Tibial nerve (tissue), 3 donors: ENCODE measurements around the gene FABP2.
"Not testable (repeated sequence)": the region's sequence is repeated elsewhere in the genome, so short reads cannot be mapped to it uniquely, and the experiment has no call there.

Experiments
- POLR2A ChIP-seq, 2 donors: fragments of 450-650 bp; IDR thresholded peaks; one replicate each; pipeline ENCODE4 v1.6.1; 2017; ENCODE audit warnings: antibody characterized with exemption in 2 of 2, mild to moderate bottlenecking in 2 of 2, moderate library complexity in 2 of 2
- TF ChIP-seq, protein P1 (sequence below), 5 experiments: fragments of 200-600 bp in 3 of 5; fragments of 450-650 bp in 2 of 5; sonication (generic) in 3 of 5; IDR thresholded peaks; one replicate each; pipeline ENCODE4 v1.5.1; 2016 to 2019; ENCODE audit warnings: antibody characterized with exemption in 5 of 5, mild to moderate bottlenecking in 3 of 5, moderate library complexity in 2 of 5

DNA sequence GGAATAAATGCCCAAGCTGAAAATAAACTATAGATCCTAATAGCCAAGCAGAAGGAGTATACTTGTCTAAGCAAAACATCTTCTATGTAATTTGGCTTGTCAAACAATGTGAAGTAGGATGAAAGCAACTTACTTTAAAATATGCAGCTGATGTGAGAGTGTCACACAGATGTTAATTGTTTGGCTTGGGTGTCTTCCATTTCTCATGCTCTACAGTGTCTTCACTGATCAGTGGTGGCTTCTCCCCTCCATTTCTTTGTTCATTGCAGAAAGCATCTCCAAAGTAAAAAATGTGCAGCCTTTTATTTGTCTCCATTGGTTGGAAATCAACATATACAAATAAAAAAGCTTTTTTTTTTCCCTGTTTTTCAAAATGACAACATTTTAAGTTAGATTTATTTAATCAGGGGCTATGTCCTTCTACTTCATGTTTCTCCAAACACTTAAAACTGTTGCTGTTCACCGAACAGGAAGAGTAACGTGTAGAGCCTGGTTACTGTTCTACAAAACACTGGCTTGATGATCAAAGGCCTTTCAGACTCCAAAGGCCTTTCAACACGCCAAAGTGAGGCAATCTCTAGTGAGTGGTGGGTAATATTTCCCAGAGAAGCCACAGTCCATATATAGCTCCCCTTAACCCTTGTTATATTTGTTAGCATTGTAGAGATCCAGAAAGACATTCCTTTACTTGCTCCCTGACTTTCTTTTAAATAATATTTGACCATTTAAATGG, 49.2 kb upstream of the FABP2 start:
- TF ChIP-seq POLR2A (IDR thresholded peaks at IDR 0.05), result not testable (repeated sequence)
- TF ChIP-seq, protein P1, sequence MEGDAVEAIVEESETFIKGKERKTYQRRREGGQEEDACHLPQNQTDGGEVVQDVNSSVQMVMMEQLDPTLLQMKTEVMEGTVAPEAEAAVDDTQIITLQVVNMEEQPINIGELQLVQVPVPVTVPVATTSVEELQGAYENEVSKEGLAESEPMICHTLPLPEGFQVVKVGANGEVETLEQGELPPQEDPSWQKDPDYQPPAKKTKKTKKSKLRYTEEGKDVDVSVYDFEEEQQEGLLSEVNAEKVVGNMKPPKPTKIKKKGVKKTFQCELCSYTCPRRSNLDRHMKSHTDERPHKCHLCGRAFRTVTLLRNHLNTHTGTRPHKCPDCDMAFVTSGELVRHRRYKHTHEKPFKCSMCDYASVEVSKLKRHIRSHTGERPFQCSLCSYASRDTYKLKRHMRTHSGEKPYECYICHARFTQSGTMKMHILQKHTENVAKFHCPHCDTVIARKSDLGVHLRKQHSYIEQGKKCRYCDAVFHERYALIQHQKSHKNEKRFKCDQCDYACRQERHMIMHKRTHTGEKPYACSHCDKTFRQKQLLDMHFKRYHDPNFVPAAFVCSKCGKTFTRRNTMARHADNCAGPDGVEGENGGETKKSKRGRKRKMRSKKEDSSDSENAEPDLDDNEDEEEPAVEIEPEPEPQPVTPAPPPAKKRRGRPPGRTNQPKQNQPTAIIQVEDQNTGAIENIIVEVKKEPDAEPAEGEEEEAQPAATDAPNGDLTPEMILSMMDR (IDR thresholded peaks at IDR 0.05), result not testable (repeated sequence)
